NCI-H446 treated with DMSO at 0.1 percent for 48 hours (cell line): ENCODE measurements around the gene BRF1.

Experiments
- DNase-seq: peaks from one replicate; lab custom pipeline; 2025; lab: John Stamatoyannopoulos, UW

BRF1 gene

DNA sequence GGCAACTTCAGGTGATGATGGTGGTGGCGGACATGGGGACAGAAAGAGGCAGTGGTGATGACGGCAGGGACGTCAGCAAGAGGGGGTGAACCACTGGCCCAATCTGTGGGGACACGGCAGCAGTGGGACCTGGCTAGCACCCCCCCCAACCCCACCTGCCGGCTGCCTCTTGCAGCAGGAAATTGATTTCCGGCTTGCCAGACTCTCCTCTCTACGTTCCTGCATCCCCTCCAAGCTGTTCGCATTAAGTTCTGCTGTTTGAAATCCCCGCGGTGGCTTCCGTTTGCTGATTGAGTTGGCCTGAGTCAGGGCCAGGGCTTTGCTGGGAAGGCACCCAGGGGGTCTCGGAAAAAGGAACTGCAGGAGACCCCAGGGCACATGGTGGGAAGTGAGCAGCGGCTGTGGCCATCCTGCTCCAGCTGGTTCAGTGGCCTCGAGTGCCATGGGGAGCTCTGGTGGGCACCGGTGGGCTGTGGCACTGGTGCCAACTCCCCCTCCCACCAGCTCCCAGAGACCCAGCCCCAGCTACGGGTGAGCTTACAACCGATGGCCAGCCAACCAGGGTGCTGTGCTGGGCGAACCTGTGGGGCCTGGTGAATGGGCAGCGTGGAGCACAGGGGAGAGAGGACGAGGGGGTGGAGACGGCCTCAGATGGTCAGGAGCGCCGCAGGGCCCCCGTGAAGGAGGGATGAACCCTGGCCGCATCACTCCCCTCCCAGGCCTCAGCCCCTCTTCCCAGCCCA lies 105.1 kb downstream of the BRF1 start:
- no peak for DNase-seq

DNA sequence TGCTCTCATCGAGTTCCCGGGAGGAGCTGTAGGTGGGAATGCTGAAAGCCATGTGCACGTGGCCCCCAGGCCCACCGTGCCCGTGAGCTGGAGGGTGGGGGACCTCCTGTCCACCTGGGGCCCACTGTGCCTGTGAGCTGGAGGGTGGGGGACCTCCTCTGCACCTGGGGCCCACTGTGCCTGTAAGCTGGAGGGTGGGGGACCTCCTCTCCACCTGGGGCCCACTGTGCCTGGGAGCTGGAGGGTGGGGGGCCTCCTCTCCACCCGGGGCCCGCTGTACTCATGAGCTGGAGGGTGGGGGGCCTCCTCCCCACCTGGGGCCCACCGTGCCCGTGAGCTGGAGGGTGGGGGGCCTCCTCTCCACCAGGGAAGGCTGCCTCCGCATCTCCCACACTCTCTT lies 105.8 kb downstream of the BRF1 start:
- DNase-seq, result no peak

DNA sequence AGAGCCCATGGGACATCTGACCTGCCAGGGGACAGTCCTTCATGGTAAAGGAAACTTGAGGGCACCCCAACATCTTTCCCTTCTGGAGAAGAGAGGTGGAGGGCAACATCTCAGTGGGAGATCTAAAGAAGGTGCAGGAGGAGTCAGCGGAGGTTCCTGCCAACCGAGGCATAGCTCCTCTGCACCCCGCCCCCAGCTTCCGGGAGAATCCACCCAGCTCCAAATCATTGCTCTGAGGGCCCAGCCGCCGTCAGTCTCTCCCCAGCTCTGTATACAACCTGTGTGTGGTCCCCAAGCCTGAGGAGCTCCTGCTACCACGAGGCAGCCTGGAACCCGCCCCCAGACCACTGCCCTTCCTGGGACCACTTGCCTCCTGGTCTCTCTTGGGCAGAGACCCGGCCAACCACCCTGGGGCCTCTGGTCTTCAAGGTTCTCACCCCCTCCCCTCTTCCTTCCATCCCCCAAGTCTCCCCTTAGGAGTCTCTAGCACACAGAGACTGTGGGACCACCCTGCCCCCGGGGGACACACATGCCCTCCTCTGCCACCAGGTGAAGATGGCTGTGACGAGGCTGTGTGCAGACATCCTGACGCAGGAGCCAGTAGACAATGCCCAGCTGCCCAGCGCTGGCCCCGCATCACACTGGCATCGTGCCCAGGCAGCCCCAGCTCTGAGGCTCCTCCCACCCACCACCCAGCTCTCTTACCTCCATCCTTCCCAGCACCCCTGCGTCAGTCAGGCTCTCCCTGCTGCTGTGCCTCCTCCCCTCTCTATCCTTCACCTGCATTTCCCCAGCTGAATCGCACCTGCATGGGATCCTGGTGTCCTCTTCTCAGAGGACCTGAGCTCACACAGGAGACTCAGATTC lies 106.7 kb downstream of the BRF1 start:
- DNase-seq, result no peak

DNA sequence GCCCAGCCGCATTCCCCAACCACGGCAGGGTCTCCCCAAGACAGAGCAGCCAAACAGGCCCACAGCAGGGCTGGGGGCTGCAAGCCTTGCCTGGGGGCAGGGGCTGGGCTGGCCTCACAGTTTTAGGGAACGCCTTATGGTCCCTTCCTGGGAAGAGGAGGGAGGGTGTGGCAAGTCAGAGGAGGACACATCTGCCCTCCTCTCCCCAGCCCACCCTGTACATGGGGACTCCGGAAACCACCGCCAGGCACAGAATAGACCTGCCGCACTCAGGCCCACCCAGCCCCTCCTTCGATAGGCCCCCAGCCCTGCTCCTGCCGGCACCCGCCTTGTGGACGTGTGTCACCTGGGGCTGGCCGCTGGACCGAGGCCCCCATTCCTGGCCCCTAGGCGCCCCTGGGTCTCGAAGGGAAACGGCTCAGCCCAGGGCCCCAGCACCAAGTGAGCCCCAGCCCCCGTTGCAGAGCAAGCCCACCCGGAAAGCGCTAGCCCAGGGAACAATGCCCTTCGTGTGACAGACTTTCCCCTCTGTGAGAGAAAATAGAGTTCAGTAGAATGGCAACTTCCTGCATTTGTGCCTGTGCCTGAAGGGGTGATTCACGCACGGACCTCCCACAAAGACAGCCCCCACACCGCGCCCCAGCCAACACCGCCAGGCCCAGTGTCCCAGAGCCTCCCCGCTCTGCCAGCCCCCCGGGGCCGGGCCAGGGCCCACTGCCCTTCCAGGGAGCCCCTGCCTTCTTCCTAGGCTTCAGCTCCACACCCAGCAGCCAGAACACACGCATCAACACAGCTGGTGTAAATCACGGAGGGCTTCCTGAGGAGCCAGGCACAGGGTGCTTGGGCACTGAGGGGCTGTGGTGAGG lies 107.7 kb downstream of the BRF1 start:
- DNase-seq, result no peak

DNA sequence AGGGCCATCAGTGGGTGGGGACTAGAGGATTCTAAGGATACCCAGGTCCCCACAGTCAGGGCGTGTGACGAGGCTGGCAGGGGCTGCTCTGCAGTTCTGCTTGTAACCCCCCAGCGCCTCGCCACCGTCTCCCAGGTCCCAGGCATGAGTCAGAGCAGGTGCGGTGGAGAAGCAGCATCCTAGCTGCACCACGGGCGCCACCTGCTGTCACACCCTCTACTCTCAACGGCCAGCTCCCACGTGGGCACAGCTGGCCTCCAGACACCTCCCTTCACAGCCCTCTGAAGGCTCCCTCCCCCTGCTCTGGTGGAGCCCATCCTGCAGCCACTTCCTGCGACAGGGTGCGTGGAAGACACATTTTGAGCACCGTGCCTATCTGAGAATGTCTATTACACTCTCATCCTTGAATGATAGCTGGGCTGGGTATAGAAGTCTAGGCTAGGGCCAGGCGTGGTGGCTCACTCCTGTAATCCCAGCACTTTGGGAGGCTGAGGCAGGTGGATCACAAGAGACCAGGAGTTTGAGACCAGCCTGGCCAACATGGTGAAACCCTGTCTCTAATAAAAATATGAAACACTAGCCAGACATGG lies 112.8 kb downstream of the BRF1 start:
- no peak for DNase-seq

DNA sequence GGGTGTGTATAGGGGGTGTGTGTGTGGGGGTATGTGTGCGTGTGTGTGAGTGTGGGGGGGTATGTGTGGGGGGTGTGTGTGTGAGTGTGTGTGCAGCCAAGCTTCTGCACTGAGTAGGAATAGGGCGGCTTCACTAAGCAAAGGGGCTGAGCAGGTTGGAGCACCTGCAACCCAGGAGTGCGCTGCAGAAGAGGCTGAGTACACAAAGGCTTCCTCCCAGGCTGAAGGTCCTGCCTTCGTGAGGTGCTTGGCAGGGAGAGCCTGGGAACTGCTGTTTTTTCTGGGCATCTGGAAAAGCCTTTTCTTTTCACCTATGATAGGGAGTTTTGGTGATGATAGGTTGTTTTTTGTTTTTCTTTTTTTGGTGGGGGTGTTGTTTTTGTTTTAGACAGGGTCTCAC lies 113.7 kb downstream of the BRF1 start:
- no peak for DNase-seq

DNA sequence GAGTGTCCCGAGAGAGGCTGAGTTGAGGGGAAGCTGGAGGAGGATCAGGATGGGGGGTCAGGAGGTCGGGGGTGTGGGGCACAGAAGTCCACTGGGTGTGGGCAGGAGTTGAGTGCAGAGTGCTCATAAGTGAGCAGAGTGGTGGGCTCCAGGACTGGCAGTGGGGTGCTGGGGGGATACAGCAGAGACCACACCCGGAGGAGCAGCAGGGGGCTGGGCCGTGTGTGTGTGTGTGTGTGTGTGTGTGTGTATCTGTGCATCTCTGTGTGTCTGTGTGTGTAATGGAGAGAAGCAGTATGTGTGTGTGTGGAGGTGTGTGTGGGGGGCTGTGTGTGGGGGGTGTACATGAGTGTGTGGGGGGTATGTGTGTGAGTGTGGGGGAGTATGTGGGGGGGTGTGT lies 114.8 kb downstream of the BRF1 start:
- no peak for DNase-seq

DNA sequence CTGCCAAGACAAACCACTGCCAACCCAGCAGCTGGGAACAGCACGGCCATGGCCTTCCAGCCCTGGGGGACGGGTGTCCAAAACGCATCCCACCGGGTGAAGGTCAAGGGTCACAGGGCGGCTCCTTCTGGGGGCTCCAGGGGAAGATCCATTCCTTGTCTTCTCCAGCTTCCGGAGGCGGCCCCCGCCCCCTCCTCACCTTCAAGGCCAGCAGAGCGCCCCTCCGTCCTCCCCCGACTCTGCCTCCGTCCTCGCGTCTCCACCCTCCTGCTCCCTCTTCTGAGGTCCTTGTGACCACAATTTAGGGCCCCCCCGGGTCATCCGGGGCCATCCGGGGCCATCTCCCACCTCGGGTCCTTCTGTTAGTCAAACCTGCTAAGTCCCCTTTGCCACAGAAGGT lies 115.8 kb downstream of the BRF1 start:
- DNase-seq, result no peak

DNA sequence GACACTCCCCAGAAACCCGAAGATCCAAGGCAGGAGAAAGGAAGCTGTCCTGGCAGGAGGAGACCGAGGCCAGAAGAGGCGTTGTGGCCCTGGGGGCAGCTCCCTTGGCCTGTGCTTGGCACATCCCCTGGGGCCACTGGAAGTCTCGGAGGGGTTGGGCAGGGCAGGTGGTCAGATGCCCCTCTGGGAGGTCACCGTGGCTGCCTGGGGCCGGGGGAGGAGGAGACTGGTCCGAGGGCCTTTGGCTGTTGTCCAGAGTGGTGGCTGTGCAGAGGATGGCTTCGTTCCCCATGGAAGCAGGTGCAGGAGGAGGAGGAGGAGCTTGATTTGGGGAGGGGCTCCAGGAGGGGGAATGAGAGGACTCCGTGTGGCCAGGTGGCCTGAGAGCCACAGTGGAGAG lies 116.3 kb downstream of the BRF1 start:
- no peak for DNase-seq

DNA sequence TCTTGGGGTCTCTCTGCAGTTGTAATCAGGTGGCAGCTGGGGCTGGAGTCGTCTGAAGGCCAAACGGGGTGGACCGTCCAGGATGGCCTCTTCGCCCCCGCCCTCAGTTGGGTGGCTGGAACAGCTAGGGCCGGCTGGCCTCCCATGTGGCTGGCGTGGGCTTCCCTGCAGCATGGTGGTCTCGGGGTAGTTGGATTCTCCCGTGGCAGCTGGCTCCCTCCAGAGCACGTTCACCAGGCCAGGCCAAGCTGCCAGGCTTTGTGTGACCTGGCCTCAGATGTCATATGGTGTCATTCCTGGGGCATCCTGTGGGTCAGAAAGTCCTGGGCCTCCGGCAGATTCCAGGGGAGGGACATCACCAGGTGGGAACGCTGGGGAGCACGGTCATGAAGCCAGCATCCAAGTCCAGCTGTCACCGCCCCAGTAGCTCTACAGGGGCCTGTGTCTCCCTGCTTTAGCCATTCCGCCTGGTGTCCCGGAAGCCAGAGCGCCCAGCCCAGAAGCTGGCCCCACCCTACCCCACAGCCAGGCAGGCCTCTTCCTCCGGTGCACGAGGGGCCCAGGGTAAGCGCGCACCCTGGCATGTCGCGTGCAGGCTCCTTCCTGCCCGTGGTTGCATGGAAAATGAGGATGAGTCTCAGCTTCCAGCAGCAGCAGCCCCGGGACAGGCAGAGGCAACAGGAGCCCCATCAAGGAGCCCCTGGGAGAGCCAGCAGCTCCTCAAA lies 118.3 kb downstream of the BRF1 start:
- DNase-seq, result no peak

DNA sequence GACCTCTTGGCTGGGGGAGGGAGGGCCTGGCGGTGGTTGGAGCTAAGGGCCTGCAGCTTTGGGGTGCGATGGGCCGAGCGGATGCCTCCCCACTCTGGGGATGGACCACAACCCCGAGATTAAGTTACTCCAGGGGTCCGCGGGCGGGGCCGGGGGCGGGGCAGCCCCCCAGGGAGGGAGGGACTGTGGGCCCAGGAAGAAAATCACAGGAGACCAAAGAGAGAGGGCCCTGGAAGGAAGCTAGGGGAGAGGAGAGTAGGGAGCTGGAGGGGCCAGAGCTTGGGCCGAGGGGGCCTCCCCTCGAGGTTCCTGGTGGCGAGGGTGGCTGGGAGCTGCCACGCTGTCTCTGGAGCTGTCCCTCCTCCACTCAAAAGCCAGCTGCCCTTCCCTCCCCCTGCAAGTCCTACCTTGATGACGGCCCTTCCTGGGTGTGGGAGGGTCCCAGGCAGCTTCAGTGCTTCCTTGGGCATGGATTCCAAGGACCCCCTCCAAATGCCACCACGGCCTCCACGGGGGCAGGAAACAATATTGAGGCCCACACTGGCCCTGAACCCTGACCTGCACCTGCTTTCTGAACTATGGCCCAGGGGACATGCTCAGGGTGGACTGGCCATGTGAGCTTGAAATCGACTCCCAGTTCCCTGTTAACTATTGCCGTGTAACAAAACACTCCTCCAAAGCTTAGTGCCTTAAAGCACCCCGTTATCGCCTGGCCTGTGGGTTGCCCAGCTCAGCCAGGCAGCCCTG lies 119.1 kb downstream of the BRF1 start:
- no peak for DNase-seq

DNA sequence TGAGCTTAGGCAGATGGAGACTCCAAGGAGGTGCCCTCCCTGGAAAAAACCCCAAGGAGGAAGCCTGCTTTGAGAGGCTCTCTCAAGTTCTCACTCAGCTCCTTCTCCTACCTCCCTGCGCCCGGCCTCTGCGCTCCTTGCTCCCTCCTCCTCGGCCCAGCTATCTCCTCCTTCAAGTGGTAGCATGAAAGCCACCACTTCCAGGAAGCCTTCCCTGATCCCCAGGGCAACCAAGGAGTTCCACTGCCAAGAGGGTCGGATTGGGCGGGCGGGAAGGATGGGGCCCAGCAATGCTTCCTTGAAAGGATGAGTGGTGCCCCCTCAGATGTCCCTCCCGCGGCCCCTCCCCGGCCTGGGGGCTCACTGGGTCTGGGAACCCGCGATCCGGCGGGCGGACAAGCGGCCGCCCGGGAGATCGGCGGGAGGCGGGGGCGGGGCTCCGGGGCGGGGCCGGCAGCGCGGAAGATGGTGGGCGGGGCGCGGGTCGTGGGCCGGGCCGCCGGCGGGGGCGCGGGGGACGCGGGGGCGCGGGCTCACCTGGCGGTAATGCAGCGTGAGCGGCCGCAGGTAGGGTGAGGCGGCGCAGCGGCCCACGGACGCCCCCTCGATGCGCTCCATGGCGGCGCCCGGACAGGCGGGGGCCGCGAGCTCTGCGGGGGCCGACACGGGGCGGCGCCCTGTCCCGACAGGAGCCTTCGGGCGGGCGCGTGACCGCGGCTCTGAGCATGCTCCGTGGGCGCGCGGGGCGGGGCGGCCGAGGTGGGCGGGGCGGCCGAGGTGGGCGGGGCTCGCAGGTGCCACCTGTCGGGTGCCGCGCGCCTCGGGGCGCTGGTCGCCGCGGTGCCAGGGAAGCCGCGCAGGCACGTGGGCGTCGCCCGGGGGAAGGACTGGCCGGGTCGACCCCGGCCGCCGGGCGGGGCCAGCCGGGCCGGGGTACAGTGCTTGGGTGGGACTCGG lies 119.9 kb downstream of the BRF1 start, which contains the start of gene NUDT14:
Gene NUDT14 (minus strand): TSS at position 721 of the 957 bp plus-strand sequence. CDS start 103 bp downstream, at position 618.
- DNase-seq, result peak; percentile 32

DNA sequence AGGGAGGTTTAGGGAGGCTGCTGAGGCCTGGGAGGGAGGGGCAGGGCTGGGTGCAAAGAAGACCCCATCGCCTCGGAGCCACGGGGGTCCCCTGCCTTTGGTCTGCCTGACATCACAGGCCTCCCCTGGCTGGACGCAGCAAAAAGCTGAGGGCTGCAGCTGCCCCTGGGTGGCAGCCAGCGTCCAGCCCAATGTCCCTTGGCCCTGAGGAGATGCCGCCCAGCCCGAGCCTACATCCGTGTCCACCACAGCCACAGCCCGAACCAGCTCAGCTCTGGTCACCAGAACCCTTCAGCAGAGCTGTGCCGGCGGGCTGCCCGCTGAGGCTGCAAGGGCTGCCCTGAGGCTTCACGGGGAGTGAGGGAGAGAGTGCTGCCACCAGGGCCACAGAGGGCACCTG lies 121.6 kb downstream of the BRF1 start:
- no peak for DNase-seq

DNA sequence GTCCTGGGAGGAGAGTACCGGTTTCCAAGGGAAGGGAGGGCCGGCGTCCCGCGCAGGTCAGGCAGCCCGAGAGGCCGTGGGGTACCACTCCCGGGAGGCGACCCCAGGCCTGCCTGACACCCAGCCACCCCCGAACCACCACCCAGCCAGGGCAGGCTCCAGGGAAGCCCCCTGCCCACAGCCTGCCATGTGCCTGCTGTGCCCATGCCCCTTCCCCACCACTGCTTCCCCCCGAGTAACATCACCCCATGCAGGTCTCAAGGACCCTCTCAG lies 122.0 kb downstream of the BRF1 start:
- DNase-seq, result no peak

DNA sequence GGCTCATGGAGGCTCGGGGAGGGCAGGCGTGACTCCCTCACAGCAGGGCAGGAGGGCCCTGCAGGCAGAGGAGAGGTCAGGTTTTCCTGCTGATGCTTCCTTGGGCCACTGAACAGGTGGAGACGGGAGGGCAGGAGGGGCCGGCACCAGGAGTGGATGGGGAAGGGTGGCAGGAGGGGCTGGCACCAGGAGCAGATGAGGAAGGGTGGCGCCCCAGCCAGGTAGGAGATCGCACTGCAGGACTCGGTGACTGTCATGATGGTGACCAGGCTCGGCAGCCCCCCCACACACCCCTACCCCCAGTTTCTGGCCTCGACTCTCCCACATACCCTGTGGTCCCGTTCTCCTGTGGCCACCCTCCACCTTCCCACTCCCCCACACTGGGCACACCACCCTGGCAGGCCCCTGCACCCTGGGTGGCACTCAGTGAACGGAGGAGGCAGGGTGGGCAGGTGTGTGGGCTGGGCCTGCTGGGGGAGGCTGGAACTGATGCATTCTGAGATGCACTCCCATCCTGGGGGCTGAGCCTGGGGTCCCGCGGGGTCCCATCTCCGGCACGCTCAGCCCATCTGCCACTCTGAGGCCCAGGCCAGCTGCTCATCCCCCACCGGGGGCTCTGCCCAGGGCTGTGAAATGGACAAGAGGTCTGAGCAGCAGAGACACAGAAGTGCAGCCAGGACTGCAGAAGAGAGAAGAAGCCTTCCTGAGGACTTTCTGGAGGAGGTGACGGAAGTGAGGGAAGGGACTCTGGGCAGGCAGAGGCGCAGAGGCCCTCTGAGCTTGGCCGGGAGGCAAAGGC lies 122.5 kb downstream of the BRF1 start:
- DNase-seq, result no peak

DNA sequence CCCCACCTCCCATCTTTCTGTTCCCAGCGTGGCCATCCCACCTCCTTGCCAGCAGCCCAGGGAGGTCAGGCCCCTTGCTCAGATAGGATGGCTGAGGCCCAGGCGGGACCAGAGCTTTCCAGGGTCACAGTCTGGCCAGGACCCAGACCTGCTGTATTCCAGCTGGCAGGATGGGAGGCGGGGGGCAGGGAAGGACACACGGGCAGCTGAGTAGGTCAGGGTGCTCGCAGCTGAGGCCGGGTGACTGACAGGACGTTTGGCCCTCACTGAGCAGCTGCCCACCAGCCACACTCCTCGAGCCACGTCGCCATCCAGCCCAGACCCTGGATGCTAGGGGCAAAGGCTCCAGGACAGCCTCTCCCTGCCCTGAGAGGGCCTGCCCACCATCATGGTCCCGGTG lies 123.7 kb downstream of the BRF1 start:
- DNase-seq, result no peak

DNA sequence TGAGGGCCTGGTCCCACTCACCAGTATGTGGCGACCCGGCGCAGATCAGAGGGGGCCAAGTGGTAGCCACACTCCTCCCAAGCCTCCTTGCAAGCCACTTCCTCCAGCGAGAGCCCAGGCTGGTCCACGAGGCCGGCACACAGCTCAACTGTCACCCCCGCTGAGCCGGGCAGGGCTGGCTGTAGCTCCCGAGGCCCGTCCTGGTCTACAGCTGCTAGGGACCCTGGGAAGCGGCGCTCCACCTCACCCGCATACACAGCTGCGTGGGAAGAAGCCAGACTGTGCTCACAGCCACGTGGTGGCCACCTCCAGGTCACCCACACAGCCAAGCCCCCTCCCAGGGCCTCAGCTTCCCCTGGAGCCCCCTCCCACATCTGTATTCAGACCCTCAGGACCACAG lies 124.3 kb downstream of the BRF1 start:
- DNase-seq, result no peak
